IMR-90 (cell line): Measurements from ENCODE around the gene NUBP1.

Experiments used
- CEBPB ChIP-seq: IDR thresholded peaks from 2 replicates; pipeline ENCODE4 v1.6.1; 2012; ENCODE audit warnings: low read depth, low read length, improper control_type of control experiment
- CHD1 ChIP-seq: IDR thresholded peaks from 2 replicates; pipeline ENCODE4 v1.6.1; 2012; ENCODE audit warnings: low read depth, low read length, improper control_type of control experiment
- CTCF ChIP-seq: conservative IDR thresholded peaks from 2 replicates; pipeline ENCODE4 v1.5.1; 2012; ENCODE audit warnings: mild to moderate bottlenecking, low read depth, low read length, improper control_type of control experiment
- MAFK ChIP-seq: IDR thresholded peaks from 2 replicates; pipeline ENCODE4 v1.6.1; 2012; ENCODE audit warnings: low read depth, low read length, improper control_type of control experiment
- MXI1 ChIP-seq: IDR thresholded peaks from 2 replicates; pipeline ENCODE4 v1.6.1; 2012; ENCODE audit warnings: low read depth, mild to moderate bottlenecking, low read length, moderate library complexity, borderline replicate concordance
- POLR2A ChIP-seq: IDR thresholded peaks from 2 replicates; pipeline ENCODE4 v1.6.1; 2012; ENCODE audit warnings: mild to moderate bottlenecking, low read depth, low read length
- RCOR1 ChIP-seq: IDR thresholded peaks from 2 replicates; pipeline ENCODE4 v1.6.1; 2012; ENCODE audit warnings: mild to moderate bottlenecking, low read length, improper control_type of control experiment; ENCODE audit not compliant: insufficient replicate concordance
- RFX5 ChIP-seq: IDR thresholded peaks from 2 replicates; pipeline ENCODE4 v1.8.0; 2012; ENCODE audit warnings: low read depth, mild to moderate bottlenecking, low read length, moderate library complexity
- SMC3 ChIP-seq: fragments of 150-350 bp; IDR thresholded peaks from 2 replicates; pipeline ENCODE4 v1.6.1; 2016; ENCODE audit warnings: low read depth, mild to moderate bottlenecking, antibody characterized with exemption, low read length, moderate library complexity
- USF2 ChIP-seq: fragments of 150-350 bp; IDR thresholded peaks from 2 replicates; pipeline ENCODE4 v1.6.1; 2017; ENCODE audit warnings: mild to moderate bottlenecking, antibody characterized with exemption, low read length, low read depth

DNA sequence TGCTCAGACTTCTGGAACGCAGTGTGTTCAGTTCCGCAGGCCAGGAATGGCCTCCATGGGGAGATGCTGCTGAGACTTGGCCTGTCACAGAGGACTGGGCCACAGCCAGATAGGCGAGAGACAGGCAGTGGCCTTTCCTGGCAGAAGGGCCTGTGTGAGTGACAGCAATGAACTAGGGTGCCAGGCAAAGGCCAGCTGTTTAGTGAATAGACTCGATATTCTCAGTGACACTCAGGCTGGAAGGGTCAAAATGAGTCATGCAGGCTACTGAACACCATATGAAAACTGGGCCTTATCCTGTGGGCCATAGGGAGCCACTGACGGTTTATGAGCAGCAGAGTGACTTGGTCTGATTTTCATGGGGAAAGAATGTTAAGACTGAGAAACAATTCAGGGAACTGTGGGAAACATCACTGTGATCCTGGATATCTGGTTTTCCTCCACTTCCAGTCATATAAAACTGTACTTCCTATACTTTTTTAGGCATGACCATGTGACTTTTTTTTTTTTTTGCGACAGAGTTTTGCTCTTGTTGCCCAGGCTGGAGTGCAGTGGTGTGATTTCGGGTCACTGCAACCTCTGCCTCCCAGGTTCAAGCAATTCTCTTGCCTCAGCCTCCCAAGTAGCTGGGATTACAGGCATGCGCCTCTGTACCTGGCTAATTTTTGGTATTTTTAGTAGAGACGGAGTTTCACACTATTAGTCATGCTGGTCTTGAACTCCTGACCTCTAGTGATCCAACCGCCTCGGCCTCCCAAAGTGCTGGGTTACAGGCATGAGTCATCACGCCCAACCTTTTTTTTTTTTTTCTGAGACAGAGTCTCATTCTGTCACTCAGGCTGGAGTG is 5.2 kb upstream of the NUBP1 start:
- TF ChIP-seq CTCF (no peak), RFX5 (no peak), POLR2A (no peak), SMC3 (no peak), RCOR1 (no peak), MAFK (no peak), USF2 (no peak), CEBPB (no peak), CHD1 (no peak), MXI1 (no peak)
